GM18508 (cell line): ENCODE results near the gene HSPB2.
A peak's percentile ranks its signal among the peaks of the same experiment; 100 is the strongest.

ENCODE experiments used
- ATAC-seq: cut with Tn5 transposase; IDR thresholded peaks from one replicate; pipeline ENCODE4 v1.9.1; 2021; ENCODE audit warnings: moderate number of reproducible peaks; ENCODE audit not compliant: insufficient read depth, unreplicated experiment

Gene HSPB2

GRCh38 chr11:111936040-111936540 lies 23.6 kb downstream of the HSPB2 start:
- ATAC-seq: no peak

GRCh38 chr11:111937461-111937769 lies 24.9 kb downstream of the HSPB2 start:
- ATAC-seq: no peak

GRCh38 chr11:111937844-111938243 lies 25.3 kb downstream of the HSPB2 start:
- ATAC-seq: no peak

GRCh38 chr11:111938687-111939160 lies 26.2 kb downstream of the HSPB2 start:
- peak; percentile 87 for ATAC-seq

- ATAC-seq: no peak
Measured at GRCh38 chr11:111939836-111940604, 27.5 kb downstream of the HSPB2 start.

- ATAC-seq: no peak
Measured at GRCh38 chr11:111941963-111942362, 29.4 kb downstream of the HSPB2 start.

- ATAC-seq: no peak
Measured at GRCh38 chr11:111942829-111943228, 30.3 kb downstream of the HSPB2 start.

- ATAC-seq: no peak
Measured at GRCh38 chr11:111944139-111944538, 31.6 kb downstream of the HSPB2 start.

- ATAC-seq: no peak
Measured at GRCh38 chr11:111944651-111945051, 32.1 kb downstream of the HSPB2 start.

GRCh38 chr11:111945198-111945597 lies 32.7 kb downstream of the HSPB2 start:
- ATAC-seq: no peak

- ATAC-seq: no peak
Measured at GRCh38 chr11:111946499-111946898, 34.0 kb downstream of the HSPB2 start.

GRCh38 chr11:111947143-111947542 lies 34.6 kb downstream of the HSPB2 start:
- ATAC-seq: no peak

- no peak for ATAC-seq
Measured at GRCh38 chr11:111949519-111950426, 37.2 kb downstream of the HSPB2 start.

GRCh38 chr11:111951565-111951964 lies 39.0 kb downstream of the HSPB2 start:
- ATAC-seq: no peak

GRCh38 chr11:111954154-111954553 lies 41.6 kb downstream of the HSPB2 start:
- no peak for ATAC-seq

GRCh38 chr11:111957663-111958444 lies 45.3 kb downstream of the HSPB2 start:
- no peak for ATAC-seq

- ATAC-seq: no peak
Measured at GRCh38 chr11:111960916-111961315, 48.4 kb downstream of the HSPB2 start.

- no peak for ATAC-seq
Measured at GRCh38 chr11:111961389-111962300, 49.1 kb downstream of the HSPB2 start.
